Keratinocyte (primary cell): ENCODE results near the gene AHCTF1.
"Not testable (repeated sequence)": the region's sequence is repeated elsewhere in the genome, so short reads cannot be mapped to it uniquely, and the experiment has no call there.

ENCODE experiments used
- EZH2 ChIP-seq: IDR thresholded peaks from one replicate; pipeline ENCODE4 v1.6.1; 2012; ENCODE audit warnings: inconsistent platforms, mild to moderate bottlenecking, low read length, moderate library complexity
- TF ChIP-seq, protein P1 (sequence below), 3 experiments: IDR thresholded peaks in 1 of 3; conservative IDR thresholded peaks in 1 of 3; optimal IDR thresholded peaks in 1 of 3; 2 replicates in 2 of 3; 3 replicates in 1 of 3; pipeline versions ENCODE3 to v1.5.1; 2011; ENCODE audit warnings: low read length in 3 of 3, mild to moderate bottlenecking in 3 of 3, moderate library complexity in 2 of 3, control low read depth in 1 of 3, inconsistent platforms in 1 of 3; ENCODE audit not compliant: insufficient read depth in 2 of 3; ENCODE audit errors: extremely low read depth in 1 of 3

DNA sequence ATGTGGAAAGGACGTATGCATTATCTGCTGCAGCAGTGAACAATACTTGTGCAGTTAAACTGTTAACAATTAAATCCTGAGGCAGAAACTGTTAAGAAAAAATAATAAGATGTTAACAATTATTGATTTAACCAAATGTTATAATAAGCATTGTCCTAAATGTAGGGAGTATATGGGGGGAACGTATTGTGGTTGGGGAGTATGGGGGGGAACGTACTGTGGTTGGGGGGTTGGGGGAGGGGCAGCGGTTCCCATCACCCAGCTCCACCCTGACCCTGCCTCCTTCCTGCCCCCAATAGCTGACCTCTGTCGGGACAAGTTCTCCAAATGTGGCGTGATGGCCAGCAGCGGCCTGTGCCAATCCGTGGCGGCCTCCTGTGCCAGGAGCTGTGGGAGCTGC is 114.0 kb downstream of the AHCTF1 start:
- TF ChIP-seq, protein P1, sequence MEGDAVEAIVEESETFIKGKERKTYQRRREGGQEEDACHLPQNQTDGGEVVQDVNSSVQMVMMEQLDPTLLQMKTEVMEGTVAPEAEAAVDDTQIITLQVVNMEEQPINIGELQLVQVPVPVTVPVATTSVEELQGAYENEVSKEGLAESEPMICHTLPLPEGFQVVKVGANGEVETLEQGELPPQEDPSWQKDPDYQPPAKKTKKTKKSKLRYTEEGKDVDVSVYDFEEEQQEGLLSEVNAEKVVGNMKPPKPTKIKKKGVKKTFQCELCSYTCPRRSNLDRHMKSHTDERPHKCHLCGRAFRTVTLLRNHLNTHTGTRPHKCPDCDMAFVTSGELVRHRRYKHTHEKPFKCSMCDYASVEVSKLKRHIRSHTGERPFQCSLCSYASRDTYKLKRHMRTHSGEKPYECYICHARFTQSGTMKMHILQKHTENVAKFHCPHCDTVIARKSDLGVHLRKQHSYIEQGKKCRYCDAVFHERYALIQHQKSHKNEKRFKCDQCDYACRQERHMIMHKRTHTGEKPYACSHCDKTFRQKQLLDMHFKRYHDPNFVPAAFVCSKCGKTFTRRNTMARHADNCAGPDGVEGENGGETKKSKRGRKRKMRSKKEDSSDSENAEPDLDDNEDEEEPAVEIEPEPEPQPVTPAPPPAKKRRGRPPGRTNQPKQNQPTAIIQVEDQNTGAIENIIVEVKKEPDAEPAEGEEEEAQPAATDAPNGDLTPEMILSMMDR (optimal IDR thresholded peaks at IDR 0.05 in 1 of 3, IDR thresholded peaks at IDR 0.05 in 1 of 3, conservative IDR thresholded peaks at IDR 0.05 in 1 of 3; ENCODE audit: extremely low read depth in 1 of 3, insufficient read depth in 2 of 3, low read length in 3 of 3), result not testable (repeated sequence)
- not testable (repeated sequence) for TF ChIP-seq EZH2
